Fibroblast of peridontal ligament (primary cell): ENCODE data around the gene ADARB2.

Source experiments
- DNase-seq: peaks from one replicate; pipeline ENCODE4 v3.0.0-alpha.2; 2010; ENCODE audit errors: extremely low read depth

The ADARB2 gene

DNA sequence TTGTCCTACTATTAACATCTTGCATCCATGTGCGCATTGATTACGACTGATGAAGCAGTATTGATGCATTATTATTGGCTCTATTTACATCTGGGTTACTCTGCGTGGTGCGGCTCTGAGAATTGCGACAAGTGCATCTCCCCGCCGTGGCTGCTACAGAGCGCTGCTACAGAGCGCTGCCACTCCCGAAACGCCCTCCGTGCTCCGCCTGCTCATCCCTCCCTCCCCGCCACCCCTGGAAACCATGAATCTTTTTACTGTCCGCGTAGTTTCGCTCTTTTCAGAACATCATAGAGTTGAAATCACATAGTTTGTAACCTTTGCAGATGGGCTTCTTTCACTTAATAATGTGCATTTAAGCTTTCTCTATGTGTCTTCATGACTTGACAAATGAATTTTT, 74.1 kb downstream of the ADARB2 start:
- no peak for DNase-seq

GRCh38 chr10:1662438-1663025, 74.8 kb downstream of the ADARB2 start:
- no peak for DNase-seq

GRCh38 chr10:1661859-1662437, 75.4 kb downstream of the ADARB2 start:
- no peak for DNase-seq

- no peak for DNase-seq
Observed at GRCh38 chr10:1661416-1661815, 75.9 kb downstream of the ADARB2 start.

DNA sequence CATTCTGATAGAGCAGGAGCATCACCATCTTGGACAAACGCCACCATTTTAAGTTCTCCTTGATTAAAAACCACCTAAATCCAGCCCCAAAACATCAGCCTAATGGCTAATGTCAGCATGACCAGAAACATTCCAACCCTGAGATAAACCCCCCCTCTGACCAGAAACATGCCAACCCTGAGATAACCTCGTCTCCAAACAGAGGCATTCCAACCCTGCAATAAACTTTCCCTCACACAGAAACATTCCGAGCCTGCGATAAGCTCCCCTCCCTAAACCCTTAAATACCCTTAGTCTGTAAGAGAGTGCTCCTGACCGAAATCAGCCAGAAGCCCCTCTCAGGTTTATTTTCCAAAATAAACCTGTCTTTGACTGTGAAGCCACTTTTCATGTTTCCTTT, 76.5 kb downstream of the ADARB2 start:
- no peak for DNase-seq

- no peak for DNase-seq
Observed at GRCh38 chr10:1660386-1660785, 76.9 kb downstream of the ADARB2 start.

DNA sequence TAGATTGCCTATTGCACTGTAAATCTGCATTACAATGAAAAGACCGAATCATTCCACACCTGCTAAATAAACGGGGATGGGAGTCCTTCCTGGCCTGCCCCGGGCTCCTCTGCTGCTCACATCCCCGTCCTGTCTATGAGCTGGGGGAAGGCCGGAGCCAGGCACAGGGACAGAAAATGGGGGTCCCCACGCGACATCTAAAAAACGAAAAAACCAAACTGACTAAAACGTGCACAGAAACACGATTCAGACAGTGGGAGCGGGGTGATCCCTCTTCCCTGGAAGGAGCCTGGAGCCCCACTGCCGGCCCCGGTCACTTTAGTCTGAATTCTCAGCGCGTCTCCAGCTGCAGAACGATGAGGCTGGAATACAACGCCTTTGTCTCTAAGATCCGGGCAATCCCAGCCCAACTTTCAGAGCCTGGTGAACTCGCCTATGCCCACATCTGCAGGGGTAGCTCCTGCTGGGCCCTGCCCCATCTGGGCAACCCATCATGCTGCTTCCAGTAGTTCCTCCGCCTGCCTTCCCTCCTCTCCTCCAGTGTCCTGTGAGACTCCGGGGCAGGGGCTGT, 78.0 kb downstream of the ADARB2 start:
- no peak for DNase-seq

GRCh38 chr10:1658658-1659057, 78.7 kb downstream of the ADARB2 start:
- DNase-seq: no peak

GRCh38 chr10:1657479-1657878, 79.8 kb downstream of the ADARB2 start:
- no peak for DNase-seq

DNA sequence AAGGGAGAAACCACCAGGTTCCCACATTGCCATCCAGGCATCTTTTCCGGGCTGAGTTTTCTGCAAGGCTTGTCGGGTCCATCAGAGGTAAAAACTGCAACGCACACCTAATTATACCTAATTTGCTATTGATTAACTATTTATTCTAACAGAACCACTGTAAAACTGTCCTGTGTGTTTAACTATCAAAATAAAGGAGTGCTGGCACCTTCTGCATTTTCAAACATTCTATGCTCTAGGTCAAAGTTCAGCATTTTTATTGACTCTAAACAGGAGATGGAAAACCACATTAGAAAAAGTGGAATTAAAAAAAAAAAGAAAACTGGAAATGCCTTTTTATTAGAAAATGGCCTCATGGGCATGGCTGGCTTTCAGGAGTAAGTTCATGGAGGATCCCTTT, 82.0 kb downstream of the ADARB2 start:
- no peak for DNase-seq

GRCh38 chr10:1654811-1655356, 82.4 kb downstream of the ADARB2 start:
- no peak for DNase-seq

GRCh38 chr10:1654247-1654646, 83.1 kb downstream of the ADARB2 start:
- no peak for DNase-seq

DNA sequence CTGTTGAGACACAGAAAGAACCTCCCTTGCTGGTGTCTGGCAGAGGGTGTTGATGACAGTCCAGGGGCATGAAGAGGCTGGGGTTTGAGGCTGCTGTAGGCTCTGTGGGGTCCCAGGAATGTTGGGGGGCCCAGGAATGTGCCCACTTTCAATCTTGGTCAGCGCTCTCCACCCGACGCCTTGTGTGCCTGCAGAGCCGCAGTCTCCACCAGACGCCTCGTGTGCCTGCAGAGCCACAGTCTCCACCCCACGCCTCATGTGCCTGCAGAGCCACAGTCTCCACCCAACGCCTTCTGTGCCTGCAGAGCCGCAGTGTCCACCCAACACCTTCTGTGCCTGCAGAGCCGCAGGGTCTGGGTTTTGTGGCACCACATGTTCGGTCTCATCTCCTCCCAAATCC, 84.0 kb downstream of the ADARB2 start:
- DNase-seq: no peak

- DNase-seq: no peak
Observed at GRCh38 chr10:1652151-1652550, 85.2 kb downstream of the ADARB2 start.

DNA sequence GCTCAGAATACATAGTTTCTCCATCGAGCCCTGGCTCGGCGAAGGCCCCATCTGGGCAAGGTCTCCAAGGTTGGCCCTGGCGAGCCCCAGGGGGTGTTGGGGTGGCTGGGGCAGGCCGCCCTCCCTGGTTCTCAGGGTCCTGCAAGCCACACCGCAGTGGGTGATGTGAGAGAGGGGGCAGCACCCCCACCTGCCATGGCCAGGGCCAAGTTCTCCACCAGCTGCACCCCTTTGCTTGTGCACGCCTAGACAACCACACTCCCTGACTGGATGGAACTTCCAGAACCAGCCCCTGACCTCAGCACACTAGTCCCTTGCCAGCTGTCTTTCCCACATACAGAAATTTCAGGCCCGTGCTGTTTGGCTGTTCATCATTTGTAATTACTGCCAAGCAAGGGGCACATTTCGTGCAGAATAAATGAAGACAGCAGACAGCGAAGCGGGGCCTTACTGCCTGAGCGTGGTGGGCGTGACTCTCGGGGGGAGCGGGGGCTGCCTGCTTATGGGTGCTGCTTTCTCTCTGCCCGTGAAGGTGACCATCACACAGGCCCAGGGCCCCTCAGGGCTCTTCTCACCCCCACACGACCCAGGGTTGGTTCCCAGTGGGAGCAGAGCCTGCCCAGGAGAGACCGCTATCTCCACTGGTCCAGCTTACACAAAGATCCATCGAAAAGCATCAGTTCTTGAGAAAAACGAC, 85.9 kb downstream of the ADARB2 start:
- no peak for DNase-seq

DNA sequence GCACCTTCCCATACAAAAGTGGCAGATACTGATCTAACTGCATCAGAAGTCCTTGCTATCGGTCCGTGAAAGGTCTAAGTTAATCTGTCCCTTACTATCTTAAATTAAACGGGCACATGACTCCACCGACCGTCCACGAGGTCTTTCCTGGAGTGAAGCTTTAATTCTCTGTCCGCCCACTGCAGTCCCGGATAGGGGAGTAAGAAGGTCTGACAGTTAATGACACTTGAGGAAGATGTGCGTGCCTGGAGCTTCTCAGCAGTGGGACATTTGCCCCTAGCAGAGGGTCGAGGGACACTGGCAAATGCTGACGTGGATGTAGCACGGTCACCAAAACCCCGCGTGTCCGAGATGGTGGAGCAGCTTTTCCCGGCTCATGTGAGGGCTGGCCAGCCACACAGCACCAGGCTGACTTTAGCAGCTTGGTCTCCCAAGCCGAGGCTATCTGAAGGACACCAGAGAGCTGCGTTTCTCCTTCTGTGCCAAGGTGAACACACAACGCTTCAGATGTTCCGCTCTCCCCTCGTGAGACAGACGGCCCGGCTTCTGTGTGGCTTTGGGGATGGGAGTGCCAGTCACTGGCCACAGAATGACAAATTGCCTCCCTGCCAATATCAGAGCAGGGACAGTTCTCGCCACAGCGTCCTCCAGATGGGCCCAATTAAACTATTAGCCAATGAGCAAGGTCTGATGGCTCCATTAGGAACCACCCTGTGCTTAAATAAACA, 86.6 kb downstream of the ADARB2 start:
- no peak for DNase-seq

GRCh38 chr10:1648648-1649047, 88.7 kb downstream of the ADARB2 start:
- DNase-seq: no peak

DNA sequence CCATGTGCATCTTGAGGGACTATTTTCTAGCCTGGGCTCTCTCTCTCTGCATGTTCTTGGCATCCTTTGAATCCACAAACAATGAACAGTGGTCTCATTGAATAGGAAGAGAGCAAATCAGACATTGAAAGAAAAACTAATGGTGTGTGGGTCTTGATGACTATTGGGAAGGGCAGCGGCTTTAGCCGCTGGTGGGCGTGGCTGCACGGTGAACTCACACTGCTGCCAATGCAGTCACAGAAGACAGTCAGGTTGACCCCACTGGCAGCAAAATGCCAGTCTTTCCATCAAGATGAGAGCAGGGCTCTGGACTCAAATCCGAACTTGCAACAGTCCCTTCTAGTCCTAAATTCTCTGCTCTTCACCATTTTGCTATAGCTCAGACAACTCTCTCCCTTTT, 91.0 kb downstream of the ADARB2 start:
- DNase-seq: no peak

DNA sequence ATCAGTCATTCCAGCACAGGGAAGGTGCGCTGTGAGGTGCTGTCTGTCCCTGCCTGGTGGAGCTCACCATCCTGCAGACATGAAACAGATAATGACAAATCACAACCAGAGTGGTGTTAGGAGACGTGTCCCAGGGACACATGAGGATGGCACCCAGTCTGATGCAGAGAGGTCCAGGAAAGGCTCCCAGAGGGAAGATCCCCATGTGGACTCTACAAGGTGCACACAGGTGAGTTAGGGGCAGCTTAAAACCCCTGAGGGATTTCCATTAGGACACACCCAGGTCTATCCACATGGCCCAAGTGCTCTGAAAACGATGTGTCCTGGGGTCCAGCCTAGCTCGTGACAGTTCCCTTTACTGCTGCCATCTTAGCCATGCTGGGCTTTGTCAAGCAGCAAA, 91.4 kb downstream of the ADARB2 start:
- no peak for DNase-seq

DNA sequence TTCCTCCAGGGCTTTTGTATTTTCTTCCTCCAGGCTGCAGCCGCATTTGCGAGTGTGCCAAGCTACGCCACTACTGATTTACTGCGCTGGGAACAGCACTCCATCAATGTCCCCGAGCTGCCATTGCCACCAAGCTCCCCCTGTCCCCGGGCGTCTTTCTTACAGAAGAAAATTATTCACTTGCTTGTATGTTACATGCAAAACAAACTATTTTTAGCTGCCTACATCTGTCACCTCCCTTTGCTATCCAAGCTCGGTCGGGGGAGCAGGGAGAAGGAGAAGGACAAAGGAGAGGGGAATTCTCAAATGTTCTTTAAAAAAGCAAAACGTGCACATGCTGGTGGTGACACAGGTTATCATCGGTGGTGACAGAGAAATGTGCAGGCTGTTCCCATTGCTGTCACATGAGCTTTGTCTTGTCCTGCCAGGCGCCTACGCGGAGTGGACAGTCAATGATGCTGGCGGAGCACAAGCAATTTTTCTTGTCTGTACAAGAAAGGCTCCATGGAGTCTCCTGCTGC, 93.1 kb downstream of the ADARB2 start:
- DNase-seq: no peak

DNA sequence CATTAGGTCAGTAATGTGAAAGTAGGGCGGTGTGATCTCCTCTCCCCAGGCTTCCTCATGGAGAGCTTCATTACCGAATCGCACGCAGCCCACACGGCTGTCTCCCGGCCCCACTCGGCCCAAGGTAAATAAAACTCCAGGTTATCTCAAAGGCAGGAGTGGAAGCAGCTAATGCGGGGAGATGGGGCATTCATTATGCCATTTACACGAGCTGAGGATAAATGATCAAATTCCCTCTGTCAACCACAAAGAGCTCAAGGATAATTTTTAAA, 93.5 kb downstream of the ADARB2 start:
- no peak for DNase-seq
